Measurements from ENCODE around the gene CLASP1.

DNA sequence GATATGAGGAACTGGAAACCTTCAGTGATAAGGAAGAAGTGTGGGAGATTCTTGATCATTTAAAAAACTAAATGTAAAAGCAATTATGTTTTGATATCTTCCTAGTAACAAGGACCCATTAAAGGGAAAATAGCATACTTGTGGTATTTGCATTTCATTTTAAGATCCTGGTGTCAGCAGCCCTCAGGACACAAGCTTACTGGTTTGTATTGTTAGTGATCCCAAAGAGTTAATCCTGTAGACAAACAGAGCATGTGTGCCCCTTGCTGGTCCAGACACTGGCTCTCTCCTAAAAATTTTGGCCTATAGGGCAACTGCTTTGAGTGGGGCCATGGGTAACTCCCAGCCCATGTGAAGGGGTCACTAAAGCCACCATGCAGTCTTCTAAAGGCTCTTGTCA lies 263.2 kb downstream of the CLASP1 start:
- no peak for TF ChIP-seq POLR2A (IDR thresholded peaks at IDR 0.05)
- no peak for TF ChIP-seq CTCF (IDR thresholded peaks at IDR 0.05)

All from heart left ventricle (tissue), 13 donors.